Ishikawa (cell line): ENCODE results near the gene SPESP1.

Experiments used
- CEBPB ChIP-seq: IDR thresholded peaks from 2 replicates; pipeline ENCODE4 v1.6.1; 2012
- CREB1 ChIP-seq: IDR thresholded peaks from 2 replicates; pipeline ENCODE4 v1.6.1; 2012; ENCODE audit warnings: low read depth
- EGR1 ChIP-seq: IDR thresholded peaks from 2 replicates; pipeline ENCODE4 v1.6.1; 2012
- EP300 ChIP-seq: IDR thresholded peaks from 2 replicates; pipeline ENCODE4 v1.6.1; 2012; ENCODE audit warnings: borderline replicate concordance
- FOXM1 ChIP-seq: IDR thresholded peaks from 2 replicates; pipeline ENCODE4 v1.6.1; 2012; ENCODE audit warnings: low read depth, borderline replicate concordance
- MAX ChIP-seq: IDR thresholded peaks from 2 replicates; pipeline ENCODE4 v1.6.1; 2012
- NFIC ChIP-seq: IDR thresholded peaks from 2 replicates; pipeline ENCODE4 v1.6.1; 2012
- RAD21 ChIP-seq: IDR thresholded peaks from 2 replicates; pipeline ENCODE4 v1.6.1; 2012; ENCODE audit warnings: low read depth
- REST ChIP-seq: IDR thresholded peaks from 2 replicates; pipeline ENCODE4 v1.6.1; 2012; ENCODE audit warnings: low read depth, mild to moderate bottlenecking
- TAF1 ChIP-seq: IDR thresholded peaks from 2 replicates; pipeline ENCODE4 v1.6.1; 2012; ENCODE audit warnings: low read depth, mild to moderate bottlenecking
- TCF12 ChIP-seq: IDR thresholded peaks from 2 replicates; pipeline ENCODE4 v1.6.1; 2012; ENCODE audit warnings: low read depth
- TEAD4 ChIP-seq: IDR thresholded peaks from 2 replicates; pipeline ENCODE4 v1.6.1; 2012
- USF1 ChIP-seq: IDR thresholded peaks from 2 replicates; pipeline ENCODE4 v1.6.1; 2012
- YY1 ChIP-seq: IDR thresholded peaks from 2 replicates; pipeline ENCODE4 v1.6.1; 2012; ENCODE audit warnings: low read depth
- ZBTB7A ChIP-seq: IDR thresholded peaks from 2 replicates; pipeline ENCODE4 v1.6.1; 2012; ENCODE audit warnings: low read depth

The SPESP1 gene

GRCh38 chr15:68993276-68993675 is 63.0 kb downstream of the SPESP1 start:
- no peak for TF ChIP-seq EP300
- TF ChIP-seq TEAD4, result no peak

- TF ChIP-seq EP300 (no peak), NFIC (no peak), FOXM1 (no peak), TAF1 (no peak), RAD21 (no peak), YY1 (no peak), EGR1 (no peak), REST (no peak), USF1 (no peak), TEAD4 (no peak), MAX (no peak), ZBTB7A (no peak), TCF12 (no peak), CREB1 (no peak), CEBPB (no peak)
Observed at GRCh38 chr15:68994149-68994548, 63.8 kb downstream of the SPESP1 start.

- no peak for TF ChIP-seq ZBTB7A
- TF ChIP-seq RAD21, result no peak
- TF ChIP-seq REST, result no peak
- TF ChIP-seq NFIC, result no peak
- TF ChIP-seq YY1, result no peak
- TF ChIP-seq MAX, result no peak
- no peak for TF ChIP-seq TEAD4
- TF ChIP-seq FOXM1, result no peak
- no peak for TF ChIP-seq TCF12
- no peak for TF ChIP-seq EGR1
- TF ChIP-seq CEBPB, result no peak
Observed at GRCh38 chr15:68994981-68995761, 64.8 kb downstream of the SPESP1 start.
